HG03432 (cell line): ENCODE measurements around the gene APOBR.
"Not testable (repeated sequence)": the region's sequence is repeated elsewhere in the genome, so short reads cannot be mapped to it uniquely, and the experiment has no call there.

Experiments
- ATAC-seq: cut with Tn5 transposase; IDR thresholded peaks from one replicate; pipeline ENCODE4 v1.9.1; 2021; ENCODE audit warnings: mild to moderate bottlenecking, moderate library complexity; ENCODE audit not compliant: unreplicated experiment

The APOBR gene

GRCh38 chr16:28497861-28498599, 3.6 kb downstream of the APOBR start:
- no peak for ATAC-seq

GRCh38 chr16:28498666-28499381, 4.4 kb downstream of the APOBR start:
- ATAC-seq: no peak

GRCh38 chr16:28499854-28500253, 5.4 kb downstream of the APOBR start:
- no peak for ATAC-seq

GRCh38 chr16:28500476-28501180, 6.2 kb downstream of the APOBR start:
- not testable (repeated sequence) for ATAC-seq

GRCh38 chr16:28501258-28502232, 7.1 kb downstream of the APOBR start:
- no peak for ATAC-seq

- no peak for ATAC-seq
These were observed 7.8 kb downstream of the APOBR start for GRCh38 chr16:28502290-28502689.

- ATAC-seq: no peak
These were observed 9.2 kb downstream of the APOBR start for GRCh38 chr16:28503470-28504259.

GRCh38 chr16:28504707-28505404, 10.4 kb downstream of the APOBR start:
- no peak for ATAC-seq

- no peak for ATAC-seq
These were observed 11.2 kb downstream of the APOBR start for GRCh38 chr16:28505489-28506137.

- no peak for ATAC-seq
These were observed 16.6 kb downstream of the APOBR start for GRCh38 chr16:28511031-28511430.

- no peak for ATAC-seq
These were observed 17.7 kb downstream of the APOBR start for GRCh38 chr16:28511801-28512789.

GRCh38 chr16:28513484-28514181, 19.2 kb downstream of the APOBR start:
- ATAC-seq: no peak

GRCh38 chr16:28514246-28514645, 19.8 kb downstream of the APOBR start:
- no peak for ATAC-seq

- ATAC-seq: no peak
These were observed 26.2 kb downstream of the APOBR start for GRCh38 chr16:28520672-28521071.

- ATAC-seq: no peak
These were observed 27.0 kb downstream of the APOBR start for GRCh38 chr16:28521436-28521835.

- no peak for ATAC-seq
These were observed 28.3 kb downstream of the APOBR start for GRCh38 chr16:28522792-28523191.

GRCh38 chr16:28524681-28525171, 30.3 kb downstream of the APOBR start:
- no peak for ATAC-seq
